ENCODE results near the gene ATOH8. TPM values are rescaled to one million over a fixed set of nuclear protein-coding genes. Genes with fewer than 3 reads are reported as not detected.

Gene ATOH8
- total RNA-seq, 1 donor from 2014 or later = 9.0 TPM

GRCh38 chr2:85772019-85772745 lies 18.4 kb downstream of the ATOH8 start:
- H3K36me3 Mint-ChIP-seq (ENCODE audit: unreplicated experiment) = no peaks in the 10 kb centered on the region
- peaks cover 50% of the 10 kb centered on the region for H3K4me1 Mint-ChIP-seq (ENCODE audit: low read depth, unreplicated experiment)

GRCh38 chr2:85772841-85773491 lies 19.2 kb downstream of the ATOH8 start:
- peaks cover 53% of the 10 kb centered on the region for H3K4me1 Mint-ChIP-seq (ENCODE audit: low read depth, unreplicated experiment)
- H3K4me3 Mint-ChIP-seq (ENCODE audit: unreplicated experiment) = peak overlapping the region; percentile 81
- TF ChIP-seq CTCF (IDR thresholded peaks at IDR 0.05; ENCODE audit: partially characterized antibody, unreplicated experiment) = no peak
- DNase-seq = no peak
- H3K27me3 Mint-ChIP-seq (ENCODE audit: unreplicated experiment) = peaks cover 6% of the 10 kb centered on the region
- H3K9me3 Mint-ChIP-seq (ENCODE audit: unreplicated experiment) = peaks cover 18% of the 10 kb centered on the region
- H3K36me3 Mint-ChIP-seq (ENCODE audit: unreplicated experiment) = no peaks in the 10 kb centered on the region
- H3K27ac Mint-ChIP-seq (ENCODE audit: unreplicated experiment) = peak overlapping the region; percentile 94

More at GRCh38 chr2:85772019-85772745, 18.4 kb downstream of the ATOH8 start:
- H3K9me3 Mint-ChIP-seq (ENCODE audit: unreplicated experiment) = peaks cover 14% of the 10 kb centered on the region
- peak; percentile 79 for DNase-seq
- H3K27ac Mint-ChIP-seq (ENCODE audit: unreplicated experiment) = peak overlapping the region; percentile 94
- H3K4me3 Mint-ChIP-seq (ENCODE audit: unreplicated experiment) = peak overlapping the region; percentile 81
- H3K27me3 Mint-ChIP-seq (ENCODE audit: unreplicated experiment) = peaks cover 6% of the 10 kb centered on the region
- TF ChIP-seq CTCF (IDR thresholded peaks at IDR 0.05; ENCODE audit: partially characterized antibody, unreplicated experiment) = peak; percentile 17

GRCh38 chr2:85773692-85774091 lies 19.9 kb downstream of the ATOH8 start:
- Mint-ChIP-seq H3K4me3 (ENCODE audit: unreplicated experiment) (peak overlapping the region; percentile 12), H3K4me1 (ENCODE audit: low read depth, unreplicated experiment) (peaks cover 53% of the 10 kb centered on the region), H3K9me3 (ENCODE audit: unreplicated experiment) (peaks cover 18% of the 10 kb centered on the region), H3K27ac (ENCODE audit: unreplicated experiment) (peak overlapping the region; percentile 23), H3K27me3 (ENCODE audit: unreplicated experiment) (peaks cover 6% of the 10 kb centered on the region), H3K36me3 (ENCODE audit: unreplicated experiment) (no peaks in the 10 kb centered on the region)
- no peak for DNase-seq
- no peak for TF ChIP-seq CTCF (IDR thresholded peaks at IDR 0.05; ENCODE audit: partially characterized antibody, unreplicated experiment)

GRCh38 chr2:85774126-85774978 lies 20.6 kb downstream of the ATOH8 start:
- peaks cover 18% of the 10 kb centered on the region for H3K9me3 Mint-ChIP-seq (ENCODE audit: unreplicated experiment)
- no peak for TF ChIP-seq CTCF (IDR thresholded peaks at IDR 0.05; ENCODE audit: partially characterized antibody, unreplicated experiment)
- H3K27me3 Mint-ChIP-seq (ENCODE audit: unreplicated experiment) = peaks cover 10% of the 10 kb centered on the region
- DNase-seq = no peak
- peak overlapping the region; percentile 23 for H3K27ac Mint-ChIP-seq (ENCODE audit: unreplicated experiment)
- peak overlapping the region; percentile 20 for H3K4me3 Mint-ChIP-seq (ENCODE audit: unreplicated experiment)
- H3K4me1 Mint-ChIP-seq (ENCODE audit: low read depth, unreplicated experiment) = peaks cover 51% of the 10 kb centered on the region
- H3K36me3 Mint-ChIP-seq (ENCODE audit: unreplicated experiment) = no peaks in the 10 kb centered on the region

Measured in glutamatergic neuron (in vitro differentiated cells).